Activated CD8-positive, alpha-beta memory T cell treated with anti-CD3 and anti-CD28 coated beads, Interleukin-2, amount 10 ng/mL, durations not matched to agents 7 days and 5 days (primary cell): ENCODE data around the gene TIMM22. TPM values are rescaled to one million over a fixed set of nuclear protein-coding genes. Genes with fewer than 3 reads are reported as not detected.

Experiments
- ATAC-seq: fragments of 150-1000 bp; cut with Tn5 transposase; one replicate; pipeline ENCODE4 v1.10.0; 2021; ENCODE audit warnings: moderate library complexity
- CTCF ChIA-PET: fragments of 350-600 bp; sonication (Branson Sonifier 250); formaldehyde crosslinking; loops from one replicate; lab custom pipeline; 2021; ENCODE audit warnings: antibody characterized with exemption; lab: Charles Lee
- DNase-seq: peaks from one replicate; pipeline ENCODE4 v3.0.0-alpha.2; 2020
- H3K27ac Mint-ChIP-seq: one replicate; pipeline ENCODE4 v1.8.0; 2021; ENCODE audit warnings: mild to moderate bottlenecking, mixed read lengths
- H3K27me3 Mint-ChIP-seq: one replicate; pipeline ENCODE4 v1.8.0; 2021; ENCODE audit warnings: mixed read lengths
- H3K36me3 Mint-ChIP-seq: one replicate; pipeline ENCODE4 v1.8.0; 2021; ENCODE audit warnings: mild to moderate bottlenecking, mixed read lengths
- H3K4me1 Mint-ChIP-seq: one replicate; pipeline ENCODE4 v1.8.0; 2021; ENCODE audit warnings: mixed read lengths
- H3K4me3 Mint-ChIP-seq: one replicate; pipeline ENCODE4 v1.8.0; 2021; ENCODE audit warnings: mild to moderate bottlenecking, moderate library complexity, mixed read lengths
- H3K9me3 Mint-ChIP-seq: one replicate; pipeline ENCODE4 v1.8.0; 2022; ENCODE audit warnings: low read depth, mixed read lengths
- total RNA-seq, 2 experiments: library from RNA; stranded (reverse); gene quantifications; one replicate each; pipeline ENCODE4 v1.2.3, GENCODE V29; 2021

TIMM22 gene
- total RNA-seq, 2 experiments from 2014 or later: 9.7 to 12.5 TPM

DNA sequence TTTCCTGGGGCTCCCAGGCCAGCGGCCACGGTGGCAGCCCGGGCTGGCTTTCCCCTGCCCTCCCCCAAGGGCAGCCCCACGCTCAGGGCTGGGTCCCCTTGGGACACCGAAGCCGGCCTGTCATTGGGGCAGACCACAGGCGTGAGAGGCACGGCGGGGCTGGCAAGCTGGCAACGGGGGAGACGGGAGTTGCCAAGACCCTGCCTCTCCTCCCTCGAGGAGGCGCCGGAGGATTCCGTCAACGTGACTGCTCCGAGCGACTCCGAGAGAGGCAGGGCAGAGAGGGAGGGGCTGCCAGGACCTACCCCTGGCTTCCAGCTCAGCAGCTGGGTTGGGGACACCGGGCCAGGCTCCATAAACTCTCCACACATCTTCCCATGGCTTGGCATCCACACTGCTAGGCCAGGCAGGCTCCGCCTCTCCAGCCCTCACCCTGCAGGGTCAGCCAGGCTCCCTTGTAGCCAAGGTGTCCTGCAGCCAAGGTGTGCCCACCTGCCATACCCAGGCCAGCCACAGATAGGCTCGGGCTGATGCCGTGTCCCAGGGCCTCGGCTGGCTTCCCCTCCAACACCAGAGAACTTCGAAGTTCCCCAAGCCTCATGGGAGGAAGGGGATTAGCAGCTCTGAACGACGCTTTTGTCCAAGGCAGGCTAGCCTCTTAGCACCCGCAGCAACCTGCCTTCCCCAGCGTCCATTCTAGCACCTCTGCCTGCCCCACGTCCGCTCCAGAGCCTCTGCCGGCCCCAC is 25.5 kb downstream of the TIMM22 start:
- Mint-ChIP-seq H3K9me3 (no peaks in the 10 kb centered on the region), H3K4me3 (no peak overlapping the region), H3K27ac (no peak overlapping the region), H3K4me1 (no peaks in the 10 kb centered on the region), H3K36me3 (no peaks in the 10 kb centered on the region), H3K27me3 (no peaks in the 10 kb centered on the region)
- DNase-seq (no peak), ATAC-seq (no peak)
- CTCF ChIA-PET: no interaction called here

DNA sequence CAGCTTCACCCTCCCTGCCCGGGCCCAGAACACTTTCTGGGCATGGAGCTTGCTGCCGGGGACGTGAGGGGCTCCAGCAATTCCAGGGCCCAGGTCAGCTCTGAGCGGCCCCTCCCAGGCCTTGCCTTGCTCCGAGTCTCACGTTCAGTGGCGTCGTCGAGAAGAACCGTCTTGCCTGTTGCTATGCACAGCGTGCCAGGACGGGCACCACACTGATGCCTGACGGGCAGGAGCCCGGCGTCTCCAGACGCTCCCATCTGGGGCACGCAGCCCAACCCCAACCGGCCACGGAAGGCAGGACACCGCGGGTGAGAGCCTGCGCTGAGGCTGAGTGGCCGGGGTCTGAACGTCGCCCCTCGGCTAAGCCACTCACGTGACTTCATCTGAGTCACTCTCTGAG is 27.1 kb downstream of the TIMM22 start:
- Mint-ChIP-seq H3K27me3 (no peaks in the 10 kb centered on the region), H3K27ac (no peak overlapping the region), H3K9me3 (no peaks in the 10 kb centered on the region), H3K4me1 (no peaks in the 10 kb centered on the region), H3K4me3 (no peak overlapping the region), H3K36me3 (no peaks in the 10 kb centered on the region)
- ATAC-seq (no peak), DNase-seq (no peak)
- CTCF ChIA-PET: interaction anchor here (0.7 kb wide), 1 partner anchor 897 kb away, joined by 3 read pairs; no protein-coding TSS in a partner anchor

DNA sequence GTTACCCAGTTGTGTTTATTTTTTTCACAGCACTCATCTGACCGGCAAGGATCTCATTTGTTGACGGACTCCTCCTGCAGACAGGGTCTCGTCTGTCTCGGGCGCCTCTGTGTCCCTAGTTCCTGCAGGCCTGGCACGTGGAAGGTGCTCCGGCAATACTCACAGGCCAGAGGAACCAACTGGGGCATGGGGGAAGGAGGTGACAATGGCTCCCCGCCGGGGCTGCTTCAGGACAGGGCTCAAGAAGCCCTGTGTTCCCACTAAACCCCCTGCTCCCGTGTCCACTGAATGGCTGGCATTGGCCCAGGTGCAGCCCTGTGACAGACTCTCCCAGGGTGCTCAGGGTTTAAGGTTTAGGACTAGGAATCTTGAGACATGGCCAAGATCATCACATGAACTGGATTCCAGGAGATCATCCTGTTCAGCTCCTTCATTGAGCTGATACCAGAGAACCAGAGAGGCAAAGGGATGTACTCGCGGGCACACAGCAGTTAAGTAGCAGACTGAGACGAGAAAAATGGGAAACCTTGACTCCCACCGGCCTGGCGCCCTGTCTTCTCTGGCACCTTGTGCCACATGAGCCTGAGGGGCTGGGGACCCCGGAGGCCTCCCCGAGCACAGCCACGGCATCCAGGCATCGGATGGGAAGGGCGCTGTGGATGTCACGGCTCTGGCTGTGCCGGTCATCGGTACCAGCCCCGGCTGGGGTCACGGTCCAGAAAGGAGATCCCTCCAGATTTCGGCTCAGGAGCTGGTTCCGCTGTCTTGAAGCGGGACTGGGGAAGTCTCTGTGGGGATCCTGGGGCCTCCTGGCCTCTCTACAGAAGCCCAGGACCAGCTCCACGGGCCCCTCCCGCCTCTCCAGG is 29.0 kb downstream of the TIMM22 start:
- CTCF ChIA-PET: no interaction called here
- no peaks in the 10 kb centered on the region for H3K27me3 Mint-ChIP-seq
- no peaks in the 10 kb centered on the region for H3K36me3 Mint-ChIP-seq
- H3K4me3 Mint-ChIP-seq: no peak overlapping the region
- ATAC-seq (no peak), DNase-seq (no peak)
- H3K27ac Mint-ChIP-seq: no peak overlapping the region
- no peaks in the 10 kb centered on the region for H3K4me1 Mint-ChIP-seq
- H3K9me3 Mint-ChIP-seq: no peaks in the 10 kb centered on the region

DNA sequence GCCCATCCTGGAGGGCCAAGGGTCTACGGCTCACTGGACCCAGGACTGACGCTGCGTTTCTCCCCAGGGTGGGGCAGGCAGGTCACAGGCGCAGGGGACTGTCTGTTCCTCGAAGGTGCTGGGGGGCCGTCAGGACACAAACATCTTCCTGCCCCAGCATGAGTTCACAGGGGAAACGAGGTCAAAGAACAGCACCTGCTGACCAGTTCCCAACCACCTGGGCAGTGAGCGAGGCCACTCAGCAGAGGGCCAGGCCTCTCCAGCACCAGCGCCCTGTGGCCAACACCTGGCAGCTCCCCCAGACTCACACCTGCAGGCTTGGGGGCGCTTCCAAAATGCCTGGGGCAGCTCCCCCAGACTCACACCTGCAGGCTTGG is 29.7 kb downstream of the TIMM22 start:
- CTCF ChIA-PET: no interaction called here
- Mint-ChIP-seq H3K9me3 (no peaks in the 10 kb centered on the region), H3K27me3 (no peaks in the 10 kb centered on the region), H3K4me3 (no peak overlapping the region), H3K27ac (no peak overlapping the region), H3K36me3 (no peaks in the 10 kb centered on the region), H3K4me1 (no peaks in the 10 kb centered on the region)
- ATAC-seq (no peak), DNase-seq (no peak)

DNA sequence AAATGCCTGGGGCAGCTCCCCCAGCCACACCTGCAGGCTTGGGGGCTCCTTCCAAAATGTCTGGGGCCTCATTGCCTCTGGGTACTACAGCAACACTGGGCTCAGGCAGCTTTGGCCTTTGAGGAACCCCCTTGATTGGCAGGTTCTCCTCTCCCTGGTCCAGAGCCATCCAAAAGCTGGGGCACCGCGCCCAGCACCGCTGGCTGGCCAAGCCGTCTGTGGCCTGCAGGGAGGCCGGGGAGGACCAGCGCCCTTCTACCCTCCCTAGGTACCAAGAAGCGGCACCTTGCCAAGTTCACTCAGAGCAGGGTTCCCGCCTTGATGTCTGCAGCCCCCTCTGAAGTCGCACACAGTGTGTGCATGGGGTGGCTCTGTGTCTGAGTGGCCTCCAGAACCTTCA is 30.1 kb downstream of the TIMM22 start:
- no peak for ATAC-seq
- CTCF ChIA-PET: no interaction called here
- H3K36me3 Mint-ChIP-seq: no peaks in the 10 kb centered on the region

DNA sequence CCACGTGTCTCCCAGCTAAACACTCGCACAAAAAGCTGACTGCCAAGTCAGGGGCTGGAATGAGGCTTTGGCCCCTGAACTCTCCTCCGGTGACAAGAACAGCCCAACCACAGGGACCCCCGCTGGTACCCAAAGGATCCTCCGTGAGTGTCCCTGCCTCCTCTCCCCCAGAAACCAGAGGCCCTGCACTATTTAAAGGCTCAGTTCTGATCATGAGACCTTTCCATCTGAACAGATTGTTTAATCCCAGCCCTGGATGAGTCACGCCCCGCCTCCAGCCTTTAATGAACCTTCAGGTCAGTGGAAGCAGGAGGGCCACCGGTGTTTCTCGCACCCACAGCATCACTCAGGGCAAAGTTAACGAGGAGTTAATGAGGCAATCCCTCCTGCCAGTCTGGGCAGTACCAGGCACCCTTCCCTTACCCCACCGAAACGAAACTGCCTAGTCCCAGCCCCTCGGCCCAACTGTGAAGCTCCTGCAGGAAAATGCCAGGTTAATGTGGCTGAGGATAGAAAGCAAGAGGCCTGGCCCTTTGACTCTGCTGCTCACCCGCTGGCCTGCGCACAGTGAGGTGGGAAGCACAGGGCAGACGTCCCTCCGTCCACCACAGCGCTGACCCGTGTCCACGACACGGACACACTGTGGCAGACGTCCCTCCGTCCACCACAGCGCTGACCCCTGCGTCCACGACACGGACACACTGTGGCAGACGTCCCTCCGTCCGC is 32.4 kb downstream of the TIMM22 start:
- H3K36me3 Mint-ChIP-seq: no peaks in the 10 kb centered on the region

More for the DNA sequence above, 30.1 kb downstream of the TIMM22 start:
- Mint-ChIP-seq H3K4me3 (no peak overlapping the region), H3K9me3 (no peaks in the 10 kb centered on the region), H3K27me3 (no peaks in the 10 kb centered on the region), H3K27ac (no peak overlapping the region), H3K4me1 (no peaks in the 10 kb centered on the region)
- no peak for DNase-seq

DNA sequence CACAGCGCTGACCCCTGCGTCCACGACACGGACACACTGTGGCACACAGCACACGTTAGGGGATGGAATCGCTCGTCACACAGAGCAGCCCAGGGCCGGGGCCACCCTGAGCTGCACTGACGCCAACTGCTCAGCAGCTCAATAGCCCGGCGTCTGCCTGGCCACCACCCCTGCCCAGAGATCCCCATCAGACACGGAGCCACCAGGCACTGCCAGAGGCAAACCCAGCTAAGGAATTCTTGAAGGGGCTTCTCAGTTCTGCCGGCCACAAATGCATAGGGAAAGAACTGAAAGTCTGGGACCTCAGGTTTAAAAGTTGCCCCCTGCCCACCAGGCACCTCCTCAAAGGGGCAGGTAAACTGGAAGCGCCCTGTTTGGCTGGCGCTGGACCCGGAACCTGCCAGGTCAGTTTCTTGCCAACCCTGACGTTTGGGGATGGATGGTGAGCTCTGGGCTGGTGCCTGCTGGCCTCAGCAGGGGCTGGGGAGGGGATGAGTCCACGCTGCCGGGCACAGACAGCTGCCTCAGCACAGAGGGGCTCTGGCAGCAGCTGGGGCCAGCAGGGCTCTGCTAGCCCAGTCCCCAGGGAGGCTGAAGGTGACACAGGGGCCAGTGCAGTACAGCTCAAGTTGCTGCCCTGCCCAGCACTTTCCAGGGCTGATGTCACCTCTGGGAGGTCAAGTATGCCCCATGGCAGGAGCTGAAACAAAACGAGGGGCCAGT is 33.2 kb downstream of the TIMM22 start:
- Mint-ChIP-seq H3K27ac (no peak overlapping the region), H3K27me3 (no peaks in the 10 kb centered on the region), H3K36me3 (no peaks in the 10 kb centered on the region), H3K9me3 (no peaks in the 10 kb centered on the region), H3K4me1 (no peaks in the 10 kb centered on the region), H3K4me3 (no peak overlapping the region)
- ATAC-seq (no peak), DNase-seq (no peak)
- CTCF ChIA-PET: no interaction called here

More for the DNA sequence above, 32.4 kb downstream of the TIMM22 start:
- Mint-ChIP-seq H3K4me3 (no peak overlapping the region), H3K4me1 (no peaks in the 10 kb centered on the region), H3K27ac (no peak overlapping the region), H3K9me3 (no peaks in the 10 kb centered on the region), H3K27me3 (no peaks in the 10 kb centered on the region)
- DNase-seq (no peak), ATAC-seq (no peak)
- CTCF ChIA-PET: no interaction called here

DNA sequence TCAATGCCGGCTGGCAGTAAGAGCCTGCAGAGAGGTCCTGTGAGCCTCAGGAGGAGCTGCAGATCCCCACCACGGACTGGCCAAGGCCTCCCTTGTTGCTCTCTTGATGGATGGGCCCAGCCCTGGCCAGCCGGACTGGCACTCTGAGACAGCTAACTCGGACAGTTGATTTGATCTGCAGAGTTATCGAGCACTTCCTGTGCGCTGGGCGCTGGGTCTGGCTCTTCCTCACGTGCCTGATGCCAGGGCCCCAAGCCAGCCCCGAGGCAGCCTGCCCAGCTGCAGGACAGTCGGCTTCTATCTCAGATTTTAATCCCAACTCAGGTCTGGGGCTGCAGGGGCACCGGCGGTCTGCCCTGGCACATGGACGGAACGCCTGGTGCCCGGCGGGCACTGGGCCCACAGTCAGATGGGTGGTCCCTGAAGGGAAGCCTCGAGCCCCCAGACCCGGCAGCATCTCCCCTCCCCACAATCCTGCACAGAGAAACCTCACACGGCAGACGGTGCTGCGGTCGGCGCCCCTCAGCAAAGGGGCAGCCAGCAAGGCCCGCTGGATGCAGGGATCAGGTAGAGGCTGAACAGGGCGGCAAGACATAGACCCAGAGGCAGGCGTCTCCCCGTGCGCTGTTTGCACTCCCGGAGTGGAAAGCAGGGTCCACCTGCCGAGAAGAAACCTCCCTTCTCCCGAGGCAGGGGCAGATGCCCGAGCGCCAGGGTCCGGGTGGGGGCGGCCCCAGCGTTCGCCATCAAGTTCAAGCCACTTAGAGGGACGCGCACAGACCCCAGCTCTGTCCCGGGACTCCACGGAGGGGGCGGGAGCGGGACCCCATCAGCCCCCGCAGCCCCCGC is 34.0 kb downstream of the TIMM22 start:
- Mint-ChIP-seq H3K9me3 (no peaks in the 10 kb centered on the region), H3K27me3 (no peaks in the 10 kb centered on the region), H3K27ac (no peak overlapping the region), H3K36me3 (no peaks in the 10 kb centered on the region), H3K4me1 (no peaks in the 10 kb centered on the region), H3K4me3 (no peak overlapping the region)
- CTCF ChIA-PET: no interaction called here
- DNase-seq (no peak), ATAC-seq (no peak)

DNA sequence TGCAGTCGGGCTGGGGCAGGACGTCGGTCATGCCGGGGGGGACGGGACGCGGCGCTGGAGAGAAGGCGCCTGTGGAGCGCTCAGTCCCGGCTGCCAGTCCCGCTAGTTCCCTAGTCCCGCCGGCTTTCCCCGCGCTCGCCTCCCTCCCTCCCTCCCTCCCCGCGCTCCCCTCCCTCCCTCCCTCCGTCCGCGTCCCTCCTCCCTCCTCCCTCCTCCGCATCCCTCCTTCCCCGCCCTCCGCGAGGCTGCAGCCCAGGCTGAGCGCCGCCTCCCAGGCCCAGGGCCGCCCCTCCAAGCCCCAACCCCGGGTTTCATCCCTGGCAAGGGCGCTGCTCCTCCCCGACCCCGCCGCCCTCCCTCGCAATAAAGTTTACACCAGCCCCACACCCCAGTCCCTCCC is 34.8 kb downstream of the TIMM22 start:
- Mint-ChIP-seq H3K9me3 (no peaks in the 10 kb centered on the region), H3K27ac (no peak overlapping the region), H3K27me3 (no peaks in the 10 kb centered on the region), H3K4me1 (no peaks in the 10 kb centered on the region), H3K4me3 (no peak overlapping the region), H3K36me3 (no peaks in the 10 kb centered on the region)
- CTCF ChIA-PET: no interaction called here
- DNase-seq: no peak
- no peak for ATAC-seq

DNA sequence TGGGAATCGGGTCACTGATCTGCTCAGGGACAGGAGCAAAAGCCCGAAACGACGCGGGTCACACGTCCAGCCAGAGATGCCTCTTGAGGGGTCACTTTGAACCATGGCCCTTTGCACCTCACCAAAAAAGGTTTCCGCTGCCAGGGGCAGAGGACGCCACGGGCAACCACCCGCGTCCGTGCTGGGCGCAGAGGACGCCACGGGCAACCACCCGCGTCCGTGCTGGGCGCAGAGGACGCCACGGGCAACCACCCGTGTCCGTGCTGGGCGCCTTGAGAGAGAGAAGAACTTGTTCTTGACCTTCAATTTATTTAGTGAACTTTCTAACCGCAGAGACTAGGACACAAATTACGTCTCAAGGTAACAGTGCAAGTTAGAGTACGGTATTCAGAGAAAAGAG is 35.5 kb downstream of the TIMM22 start:
- ATAC-seq: no peak
- no peaks in the 10 kb centered on the region for H3K9me3 Mint-ChIP-seq
- peaks cover 2% of the 10 kb centered on the region for H3K36me3 Mint-ChIP-seq
- no peak for DNase-seq
- H3K4me1 Mint-ChIP-seq: no peaks in the 10 kb centered on the region
- CTCF ChIA-PET: no interaction called here
- no peak overlapping the region for H3K27ac Mint-ChIP-seq
- H3K4me3 Mint-ChIP-seq: no peak overlapping the region
- H3K27me3 Mint-ChIP-seq: no peaks in the 10 kb centered on the region

DNA sequence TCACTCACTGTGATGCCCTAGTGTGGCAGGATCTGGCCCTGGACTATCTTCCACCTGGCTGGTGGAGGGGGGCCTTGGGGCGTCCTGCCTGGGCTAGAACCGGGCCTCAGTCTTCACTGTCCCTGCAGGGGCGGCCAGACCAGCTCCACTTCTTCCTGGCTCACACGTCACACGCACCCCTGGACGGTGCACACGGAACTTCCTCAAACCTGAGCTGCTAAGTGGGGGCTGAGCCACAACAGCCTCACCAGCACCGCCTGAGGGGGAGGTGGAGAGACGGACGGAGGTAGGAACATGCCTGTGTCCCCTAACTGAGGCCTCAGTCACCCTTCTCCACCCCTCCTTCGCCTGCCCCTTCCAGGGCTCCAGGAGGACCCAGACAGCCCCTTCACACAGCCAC is 36.6 kb downstream of the TIMM22 start:
- CTCF ChIA-PET: no interaction called here
- DNase-seq (no peak), ATAC-seq (no peak)
- no peak overlapping the region for H3K27ac Mint-ChIP-seq
- H3K36me3 Mint-ChIP-seq: peaks cover 2% of the 10 kb centered on the region
- H3K4me3 Mint-ChIP-seq: no peak overlapping the region
- no peaks in the 10 kb centered on the region for H3K4me1 Mint-ChIP-seq
- H3K27me3 Mint-ChIP-seq: no peaks in the 10 kb centered on the region
- no peaks in the 10 kb centered on the region for H3K9me3 Mint-ChIP-seq

DNA sequence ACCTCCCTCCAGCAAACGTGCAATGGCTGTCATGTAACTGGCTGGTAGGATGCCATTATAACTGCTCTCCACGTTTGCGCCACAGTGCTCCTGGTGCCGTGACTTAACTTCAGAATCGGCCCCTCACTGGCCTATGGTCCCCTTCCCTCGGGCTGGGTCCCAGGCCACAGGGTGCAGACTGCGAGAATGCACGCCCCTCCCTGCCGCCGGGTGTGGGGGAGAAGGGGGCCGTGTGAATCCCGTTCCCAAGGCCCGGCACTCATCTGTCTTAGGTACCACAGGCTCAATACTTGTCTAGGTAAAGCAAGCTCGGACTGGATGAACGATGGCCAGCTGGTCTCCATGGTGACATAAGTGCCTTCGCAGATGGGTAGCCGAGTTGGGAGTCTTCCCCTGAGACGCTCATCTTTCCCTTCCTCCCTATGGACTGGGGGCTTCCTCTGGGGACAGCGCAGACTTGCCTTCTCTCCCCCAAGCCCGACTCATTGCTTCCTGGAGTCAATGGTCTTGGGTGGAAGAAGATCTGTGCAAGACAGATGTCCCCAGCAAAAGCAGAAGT is 37.8 kb downstream of the TIMM22 start:
- H3K4me3 Mint-ChIP-seq: no peak overlapping the region
- H3K4me1 Mint-ChIP-seq: no peaks in the 10 kb centered on the region
- H3K27me3 Mint-ChIP-seq: no peaks in the 10 kb centered on the region
- no peak overlapping the region for H3K27ac Mint-ChIP-seq
- DNase-seq (no peak), ATAC-seq (no peak)
- CTCF ChIA-PET: no interaction called here
- H3K9me3 Mint-ChIP-seq: no peaks in the 10 kb centered on the region
- H3K36me3 Mint-ChIP-seq: peaks cover 2% of the 10 kb centered on the region
